Keratinocyte (primary cell): ENCODE results near the gene BANP. TPM values are rescaled to one million over a fixed set of nuclear protein-coding genes. Genes with fewer than 3 reads are reported as not detected.
"Not testable (repeated sequence)": the region's sequence is repeated elsewhere in the genome, so short reads cannot be mapped to it uniquely, and the experiment has no call there.

Experiments used
- DNase-seq: peaks from one replicate; pipeline ENCODE4 v3.0.0-alpha.2; 2011; ENCODE audit warnings: low read depth, missing footprints, low spot score
- FAIRE-seq: peaks from 2 replicates; lab custom pipeline; 2011; peaks lifted over from hg19 to GRCh38; lab: Jason Lieb, UNC
- H2AFZ ChIP-seq: 2 replicates; pipeline ENCODE4 v1.6.0; 2012; ENCODE audit warnings: low read length, control low read depth, inconsistent platforms; ENCODE audit not compliant: control insufficient read depth
- H3K27ac ChIP-seq: 2 replicates; pipeline ENCODE4 v1.5.1; 2011; ENCODE audit warnings: low read length; ENCODE audit not compliant: control insufficient read depth, insufficient read depth
- H3K27me3 ChIP-seq: 3 replicates; pipeline ENCODE4 v1.6.0; 2011; ENCODE audit warnings: low read length; ENCODE audit not compliant: control insufficient read depth, insufficient read depth; ENCODE audit errors: extremely low read depth
- H3K36me3 ChIP-seq, 2 experiments: 2 replicates in 1 of 2; 3 replicates in 1 of 2; pipeline ENCODE4 v1.5.1; 2011; ENCODE audit warnings: low read length in 2 of 2, mild to moderate bottlenecking in 1 of 2; ENCODE audit not compliant: control insufficient read depth in 2 of 2, insufficient read depth in 2 of 2; ENCODE audit errors: extremely low read depth in 1 of 2
- H3K4me1 ChIP-seq: 3 replicates; pipeline ENCODE4 v1.5.1; 2011; ENCODE audit warnings: low read length; ENCODE audit not compliant: control insufficient read depth, insufficient read depth; ENCODE audit errors: extremely low read depth
- H3K4me2 ChIP-seq: 3 replicates; pipeline ENCODE4 v1.6.0; 2011; ENCODE audit warnings: low read depth, low read length; ENCODE audit not compliant: control insufficient read depth, insufficient read depth; ENCODE audit errors: extremely low read depth
- H3K4me3 ChIP-seq, 3 experiments: fragments of 200-600 bp in 1 of 3; sonication (generic) in 1 of 3; 2 replicates in 2 of 3; 3 replicates in 1 of 3; pipeline ENCODE4 v1.5.1; 2011 to 2016; ENCODE audit warnings: low read length in 3 of 3, mild to moderate bottlenecking in 3 of 3, control low read depth in 2 of 3, inconsistent platforms in 1 of 3, low read depth in 1 of 3, mixed read lengths in 1 of 3, mixed run types in 1 of 3, moderate library complexity in 1 of 3; ENCODE audit not compliant: control insufficient read depth in 2 of 3, insufficient read depth in 2 of 3; ENCODE audit errors: extremely low read depth in 1 of 3
- H3K79me2 ChIP-seq: 2 replicates; pipeline ENCODE4 v1.6.0; 2012; ENCODE audit warnings: low read length; ENCODE audit not compliant: control insufficient read depth, insufficient read depth
- H3K9ac ChIP-seq: 3 replicates; pipeline ENCODE4 v1.6.0; 2011; ENCODE audit warnings: low read length; ENCODE audit not compliant: control insufficient read depth, insufficient read depth; ENCODE audit errors: extremely low read depth
- H3K9me1 ChIP-seq: 3 replicates; pipeline ENCODE4 v1.6.0; 2011; ENCODE audit warnings: low read length; ENCODE audit not compliant: control insufficient read depth, insufficient read depth; ENCODE audit errors: extremely low read depth
- H3K9me3 ChIP-seq: 2 replicates; pipeline ENCODE4 v1.5.1; 2012; ENCODE audit warnings: low read depth, low read length; ENCODE audit not compliant: control insufficient read depth
- H4K20me1 ChIP-seq: 3 replicates; pipeline ENCODE4 v1.6.0; 2011; ENCODE audit warnings: low read length; ENCODE audit not compliant: control insufficient read depth, insufficient read depth; ENCODE audit errors: extremely low read depth
- EZH2 ChIP-seq: IDR thresholded peaks from one replicate; pipeline ENCODE4 v1.6.1; 2012; ENCODE audit warnings: inconsistent platforms, mild to moderate bottlenecking, low read length, moderate library complexity
- dilution Hi-C: fragments of 300-500 bp; cut with MboI; formaldehyde crosslinking; loops from one replicate; pipeline ENCODE4 v1.7.0; 2020; ENCODE audit warnings: low sequenced_read_pairs; ENCODE audit not compliant: extremely low pct_ligation_motif_present
- polyA plus RNA-seq, 5 experiments: library from polyadenylated mRNA; depleted of rRNA in 3 of 5; stranded (reverse) in 3 of 5; stranded (forward) in 1 of 5; unstranded in 1 of 5; fragments of >200 nt; gene quantifications; 1 replicate in 1 of 5; 2 replicates in 3 of 5; 3 replicates in 1 of 5; pipeline versions ENCODE4 v1.2.1 to v1.2.3, GENCODE V29; 2011 to 2012; ENCODE audit warnings: missing spikeins in 2 of 5, low read depth in 1 of 5, low replicate concordance in 1 of 5
- TF ChIP-seq, protein P1 (sequence below), 3 experiments: IDR thresholded peaks in 1 of 3; conservative IDR thresholded peaks in 1 of 3; optimal IDR thresholded peaks in 1 of 3; 2 replicates in 2 of 3; 3 replicates in 1 of 3; pipeline versions ENCODE3 to v1.5.1; 2011; ENCODE audit warnings: low read length in 3 of 3, mild to moderate bottlenecking in 3 of 3, moderate library complexity in 2 of 3, control low read depth in 1 of 3, inconsistent platforms in 1 of 3; ENCODE audit not compliant: insufficient read depth in 2 of 3; ENCODE audit errors: extremely low read depth in 1 of 3

BANP gene
- polyA plus RNA-seq, 1 donor (not counting 4 experiments of a cell fraction or from before 2014, with no cell fraction given): 10.8 TPM

DNA sequence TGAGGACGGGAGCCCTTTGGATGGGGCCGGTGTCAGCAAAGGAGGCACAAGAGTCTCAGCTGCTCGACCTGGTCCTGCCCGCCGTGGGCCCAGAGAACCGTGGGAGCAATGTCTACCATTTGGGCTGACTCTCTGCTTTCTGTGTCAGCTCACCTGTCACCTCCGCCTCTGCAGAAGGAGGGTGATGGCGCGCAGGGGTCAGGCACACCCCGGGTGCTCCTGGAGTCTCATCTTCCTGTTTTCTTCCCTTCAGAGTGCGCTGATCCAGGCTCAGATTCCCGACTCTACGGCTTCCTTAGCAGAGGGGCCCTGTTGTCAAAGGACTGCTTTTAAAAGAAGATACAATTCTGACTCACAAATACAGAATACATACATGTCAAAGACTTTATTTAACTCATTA, 167.1 kb downstream of the BANP start:
- Histone ChIP-seq H3K9me1 (no peaks in the 10 kb centered on the region), H3K27me3 (peaks cover 9% of the 10 kb centered on the region), H3K4me2 (peak overlapping the region; percentile 43), H3K9ac (no peak overlapping the region), H3K4me3 (no peak overlapping the region), H3K27ac (no peak overlapping the region), H3K36me3 (no peaks in the 10 kb centered on the region), H2AFZ (no peak overlapping the region), H3K79me2 (no peaks in the 10 kb centered on the region), H3K4me1 (peaks cover 9% of the 10 kb centered on the region), H4K20me1 (no peaks in the 10 kb centered on the region), H3K9me3 (no peaks in the 10 kb centered on the region)
- dilution Hi-C loops: no loop called here
- TF ChIP-seq, protein P1, sequence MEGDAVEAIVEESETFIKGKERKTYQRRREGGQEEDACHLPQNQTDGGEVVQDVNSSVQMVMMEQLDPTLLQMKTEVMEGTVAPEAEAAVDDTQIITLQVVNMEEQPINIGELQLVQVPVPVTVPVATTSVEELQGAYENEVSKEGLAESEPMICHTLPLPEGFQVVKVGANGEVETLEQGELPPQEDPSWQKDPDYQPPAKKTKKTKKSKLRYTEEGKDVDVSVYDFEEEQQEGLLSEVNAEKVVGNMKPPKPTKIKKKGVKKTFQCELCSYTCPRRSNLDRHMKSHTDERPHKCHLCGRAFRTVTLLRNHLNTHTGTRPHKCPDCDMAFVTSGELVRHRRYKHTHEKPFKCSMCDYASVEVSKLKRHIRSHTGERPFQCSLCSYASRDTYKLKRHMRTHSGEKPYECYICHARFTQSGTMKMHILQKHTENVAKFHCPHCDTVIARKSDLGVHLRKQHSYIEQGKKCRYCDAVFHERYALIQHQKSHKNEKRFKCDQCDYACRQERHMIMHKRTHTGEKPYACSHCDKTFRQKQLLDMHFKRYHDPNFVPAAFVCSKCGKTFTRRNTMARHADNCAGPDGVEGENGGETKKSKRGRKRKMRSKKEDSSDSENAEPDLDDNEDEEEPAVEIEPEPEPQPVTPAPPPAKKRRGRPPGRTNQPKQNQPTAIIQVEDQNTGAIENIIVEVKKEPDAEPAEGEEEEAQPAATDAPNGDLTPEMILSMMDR (optimal IDR thresholded peaks at IDR 0.05 in 1 of 3, IDR thresholded peaks at IDR 0.05 in 1 of 3, conservative IDR thresholded peaks at IDR 0.05 in 1 of 3; ENCODE audit: extremely low read depth in 1 of 3, insufficient read depth in 2 of 3, low read length in 3 of 3): no peak
- no peak for TF ChIP-seq EZH2
- DNase-seq: no peak
- FAIRE-seq: no peak

DNA sequence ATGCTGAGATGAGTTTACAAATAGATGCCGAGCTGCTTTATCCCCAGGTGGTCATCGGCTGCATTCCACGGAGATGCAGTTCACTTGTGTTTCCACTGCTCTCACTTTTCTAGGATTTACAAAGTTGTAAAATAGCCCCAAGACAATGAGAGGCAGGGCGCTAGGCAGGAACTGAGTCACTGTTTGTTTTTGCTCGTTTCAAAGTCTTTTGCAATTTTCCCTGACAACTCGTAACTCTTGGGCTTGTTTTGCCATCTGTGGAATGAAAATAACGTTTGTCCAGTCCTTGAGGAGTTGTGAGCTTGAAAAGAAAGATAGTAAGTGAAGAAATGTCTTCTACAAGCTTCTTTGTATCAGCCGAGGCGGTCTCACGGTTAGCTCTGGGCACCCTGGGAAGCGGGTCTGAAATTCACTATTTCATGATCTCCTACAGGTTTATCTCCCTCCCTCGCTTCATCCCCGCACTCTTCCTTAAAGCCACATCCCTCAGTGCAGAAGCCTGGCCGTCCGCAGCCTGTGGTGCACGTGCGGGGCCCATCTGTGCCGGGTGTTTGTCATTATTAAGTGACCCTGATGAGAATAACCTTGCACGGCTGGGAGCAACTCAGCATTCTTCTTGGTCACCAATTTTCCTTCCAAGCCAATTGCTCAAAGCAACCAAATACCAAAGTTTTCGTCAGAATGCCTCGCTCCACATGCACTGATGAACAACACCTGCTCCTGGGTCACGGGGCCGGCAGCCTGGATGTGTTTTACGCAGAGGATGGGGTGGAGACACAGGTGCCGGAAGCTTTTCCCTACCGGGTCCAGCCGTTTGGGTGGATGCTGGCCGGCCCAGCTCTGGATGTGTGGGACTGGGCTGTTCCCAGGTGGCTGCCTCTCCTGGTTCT, 167.9 kb downstream of the BANP start:
- peak; percentile 9 for FAIRE-seq
- H3K4me3 ChIP-seq, H3K9ac ChIP-seq, H3K9me1 ChIP-seq, H3K27ac ChIP-seq, H3K27me3 ChIP-seq, H3K9me3 ChIP-seq, H3K79me2 ChIP-seq, dilution Hi-C loops, H2AFZ ChIP-seq, H3K36me3 ChIP-seq, H4K20me1 ChIP-seq, DNase-seq, H3K4me1 ChIP-seq: not testable (repeated sequence)
- H3K4me2 ChIP-seq: peak overlapping the region; percentile 43

- H3K4me2 ChIP-seq, H3K9me3 ChIP-seq, H3K36me3 ChIP-seq, dilution Hi-C loops, H4K20me1 ChIP-seq, H3K9ac ChIP-seq, H2AFZ ChIP-seq, H3K9me1 ChIP-seq, DNase-seq, H3K79me2 ChIP-seq, H3K4me3 ChIP-seq, H3K27me3 ChIP-seq, FAIRE-seq, H3K27ac ChIP-seq, H3K4me1 ChIP-seq: not testable (repeated sequence)
These were observed 168.9 kb downstream of the BANP start for GRCh38 chr16:88119881-88120751.
